HepG2 (cell line): ENCODE data around the gene SHROOM1. TPM values are rescaled to one million over a fixed set of nuclear protein-coding genes. Genes with fewer than 3 reads are reported as not detected.

ENCODE experiments used
- ATF7 ChIP-seq, 2 experiments: fragments of 450-650 bp in 1 of 2; sonication (generic) in 1 of 2; formaldehyde crosslinking in 1 of 2; IDR thresholded peaks; 2 replicates each; pipeline versions ENCODE4 v1.4.0 to v1.6.1; 2016 to 2020; ENCODE audit warnings: antibody characterized with exemption in 1 of 2, mild to moderate bottlenecking in 1 of 2, missing genetic modification reagents in 1 of 2
- CBFB ChIP-seq: sonication (generic); formaldehyde crosslinking; IDR thresholded peaks from 2 replicates; pipeline ENCODE4 v1.4.0; 2020; ENCODE audit warnings: missing genetic modification reagents
- ELF4 ChIP-seq: sonication (generic); formaldehyde crosslinking; IDR thresholded peaks from 2 replicates; pipeline ENCODE4 v1.5.0; 2020; ENCODE audit warnings: missing genetic modification reagents, mild to moderate bottlenecking, moderate library complexity, borderline replicate concordance
- FOXK1 ChIP-seq: sonication (generic); formaldehyde crosslinking; IDR thresholded peaks from 2 replicates; pipeline ENCODE4 v1.4.0; 2020; ENCODE audit warnings: low read depth, missing genetic modification reagents, borderline replicate concordance
- HDAC1 ChIP-seq: sonication (generic); formaldehyde crosslinking; IDR thresholded peaks from 2 replicates; pipeline ENCODE4 v1.5.1; 2020; ENCODE audit warnings: mild to moderate bottlenecking, missing genetic modification reagents
- KLF11 ChIP-seq: IDR thresholded peaks from 2 replicates; pipeline ENCODE4 v1.6.1; 2016; ENCODE audit warnings: missing compliant biosample characterization
- KLF9 ChIP-seq: IDR thresholded peaks from 2 replicates; pipeline ENCODE4 v1.6.1; 2016; ENCODE audit warnings: low read depth
- MLLT10 ChIP-seq: sonication (generic); formaldehyde crosslinking; IDR thresholded peaks from 2 replicates; pipeline ENCODE4 v1.4.0; 2020; ENCODE audit warnings: missing genetic modification reagents
- SAP130 ChIP-seq: IDR thresholded peaks from 2 replicates; pipeline ENCODE4 v1.6.1; 2016; ENCODE audit warnings: low read depth
- SMAD9 ChIP-seq: sonication (generic); formaldehyde crosslinking; IDR thresholded peaks from 2 replicates; pipeline ENCODE4 v1.5.1; 2020; ENCODE audit warnings: mild to moderate bottlenecking, missing genetic modification reagents
- ZNF350 ChIP-seq: sonication (generic); formaldehyde crosslinking; IDR thresholded peaks from 2 replicates; pipeline ENCODE4 v1.4.0; 2020; ENCODE audit warnings: mild to moderate bottlenecking, low read depth, missing genetic modification reagents, borderline replicate concordance
- ZNF569 ChIP-seq: sonication (generic); formaldehyde crosslinking; IDR thresholded peaks from 2 replicates; pipeline ENCODE4 v1.5.0; 2020; ENCODE audit warnings: mild to moderate bottlenecking, missing genetic modification reagents, moderate library complexity, borderline replicate concordance
- ZNF674 ChIP-seq: sonication (generic); formaldehyde crosslinking; IDR thresholded peaks from 2 replicates; pipeline ENCODE4 v1.5.0; 2020; ENCODE audit warnings: low read depth, mild to moderate bottlenecking, missing genetic modification reagents
- polyA plus RNA-seq, 8 experiments: library from polyadenylated mRNA; depleted of rRNA in 3 of 8; stranded (reverse) in 7 of 8; unstranded in 1 of 8; fragments of >200 nt; fragmentation: Illumina TruSeq in 4 of 8; extraction: Trizol in 4 of 8; gene quantifications; 2 replicates each; pipeline versions ENCODE4 v1.2.1 to v1.2.3, GENCODE V29; 2011 to 2016; ENCODE audit warnings: low read depth in 4 of 8, missing spikeins in 1 of 8, mixed read lengths in 1 of 8; ENCODE audit not compliant: insufficient read depth in 1 of 8
- total RNA-seq, 5 experiments: library from RNA; depleted of rRNA; stranded (reverse); fragments of >200 nt; fragmentation: Illumina TruSeq; extraction: Trizol; gene quantifications; 2 replicates each; pipeline ENCODE4 v1.2.3, GENCODE V29; 2016; ENCODE audit warnings: low read depth in 1 of 5
- TF ChIP-seq, protein P1 (sequence below), 2 experiments: sonication (generic) in 1 of 2; formaldehyde crosslinking in 1 of 2; IDR thresholded peaks; 2 replicates each; pipeline versions ENCODE4 v1.6.1 to v1.9.0; 2014 to 2022; ENCODE audit warnings: antibody characterized with exemption in 1 of 2, borderline replicate concordance in 1 of 2, inconsistent platforms in 1 of 2, low read depth in 1 of 2, missing genetic modification reagents in 1 of 2

The SHROOM1 gene
- total and polyA plus RNA-seq, 2 of the 13 experiments (the other 11 are each of a cell fraction or from before 2014, with no cell fraction given): 18.2 to 25.7 TPM

- TF ChIP-seq, protein P1, sequence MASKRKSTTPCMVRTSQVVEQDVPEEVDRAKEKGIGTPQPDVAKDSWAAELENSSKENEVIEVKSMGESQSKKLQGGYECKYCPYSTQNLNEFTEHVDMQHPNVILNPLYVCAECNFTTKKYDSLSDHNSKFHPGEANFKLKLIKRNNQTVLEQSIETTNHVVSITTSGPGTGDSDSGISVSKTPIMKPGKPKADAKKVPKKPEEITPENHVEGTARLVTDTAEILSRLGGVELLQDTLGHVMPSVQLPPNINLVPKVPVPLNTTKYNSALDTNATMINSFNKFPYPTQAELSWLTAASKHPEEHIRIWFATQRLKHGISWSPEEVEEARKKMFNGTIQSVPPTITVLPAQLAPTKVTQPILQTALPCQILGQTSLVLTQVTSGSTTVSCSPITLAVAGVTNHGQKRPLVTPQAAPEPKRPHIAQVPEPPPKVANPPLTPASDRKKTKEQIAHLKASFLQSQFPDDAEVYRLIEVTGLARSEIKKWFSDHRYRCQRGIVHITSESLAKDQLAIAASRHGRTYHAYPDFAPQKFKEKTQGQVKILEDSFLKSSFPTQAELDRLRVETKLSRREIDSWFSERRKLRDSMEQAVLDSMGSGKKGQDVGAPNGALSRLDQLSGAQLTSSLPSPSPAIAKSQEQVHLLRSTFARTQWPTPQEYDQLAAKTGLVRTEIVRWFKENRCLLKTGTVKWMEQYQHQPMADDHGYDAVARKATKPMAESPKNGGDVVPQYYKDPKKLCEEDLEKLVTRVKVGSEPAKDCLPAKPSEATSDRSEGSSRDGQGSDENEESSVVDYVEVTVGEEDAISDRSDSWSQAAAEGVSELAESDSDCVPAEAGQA (IDR thresholded peaks at IDR 0.05; ENCODE audit: low read depth): no peak
- TF ChIP-seq, protein P1 (CRISPR knock-in tag; IDR thresholded peaks at IDR 0.05; ENCODE audit: borderline replicate concordance): no peak
- TF ChIP-seq CBFB (no peak), SMAD9 (CRISPR knock-in tag) (no peak), KLF11 (CRISPR knock-in tag) (no peak), HDAC1 (CRISPR knock-in tag) (no peak), MLLT10 (CRISPR knock-in tag) (no peak), ZNF350 (no peak), ATF7 (IDR thresholded peaks at IDR 0.05) (no peak), ATF7 (CRISPR knock-in tag; IDR thresholded peaks at IDR 0.05) (no peak), KLF9 (no peak), FOXK1 (no peak), ELF4 (CRISPR knock-in tag) (no peak), ZNF569 (CRISPR knock-in tag) (no peak), ZNF674 (CRISPR knock-in tag) (no peak), SAP130 (CRISPR knock-in tag) (peak; percentile 31)
These were observed 22.9 kb upstream of the SHROOM1 start (continued) for GRCh38 chr5:132853323-132853722.
